K562 (cell line): ENCODE results near the gene NDFIP1.

Experiments
- CBX2 ChIP-seq: fragments of 200-600 bp; sonication (generic); IDR thresholded peaks from one replicate; pipeline ENCODE4 v1.6.1; 2012; ENCODE audit warnings: mild to moderate bottlenecking, low read length, inconsistent platforms; ENCODE audit not compliant: insufficient read depth, poor library complexity, severe bottlenecking
- RAD21 ChIP-seq, 2 experiments: fragments of 250-450 bp in 1 of 2; fragments of 450-650 bp in 1 of 2; sonication (Bioruptor Pico) in 1 of 2; formaldehyde crosslinking in 1 of 2; IDR thresholded peaks in 1 of 2; conservative IDR thresholded peaks in 1 of 2; 2 replicates each; pipeline versions ENCODE4 v1.4.0 to v1.8.0; 2020 to 2022; ENCODE audit warnings: mild to moderate bottlenecking in 2 of 2, moderate library complexity in 1 of 2
- RERE ChIP-seq: sonication (generic); formaldehyde crosslinking; IDR thresholded peaks from 2 replicates; pipeline ENCODE4 v1.8.0; 2023; ENCODE audit warnings: missing genetic modification reagents, mild to moderate bottlenecking, borderline replicate concordance
- TF ChIP-seq, protein P1 (sequence below), 3 experiments: IDR thresholded peaks in 2 of 3; conservative IDR thresholded peaks in 1 of 3; 2 replicates each; pipeline ENCODE4 v1.5.1; 2011 to 2012; ENCODE audit warnings: low read length in 3 of 3, mild to moderate bottlenecking in 3 of 3, control low read depth in 2 of 3, improper control_type of control experiment in 1 of 3, inconsistent platforms in 1 of 3, low read depth in 1 of 3, mixed read lengths in 1 of 3, moderate library complexity in 1 of 3; ENCODE audit not compliant: insufficient read depth in 2 of 3

- TF ChIP-seq RAD21 (CRISPR knock-in tag; conservative IDR thresholded peaks at IDR 0.05 in 1 of 2, IDR thresholded peaks at IDR 0.05 in 1 of 2) (no peak), CBX2 (no peak), RERE (CRISPR knock-in tag) (no peak)
- TF ChIP-seq, protein P1, sequence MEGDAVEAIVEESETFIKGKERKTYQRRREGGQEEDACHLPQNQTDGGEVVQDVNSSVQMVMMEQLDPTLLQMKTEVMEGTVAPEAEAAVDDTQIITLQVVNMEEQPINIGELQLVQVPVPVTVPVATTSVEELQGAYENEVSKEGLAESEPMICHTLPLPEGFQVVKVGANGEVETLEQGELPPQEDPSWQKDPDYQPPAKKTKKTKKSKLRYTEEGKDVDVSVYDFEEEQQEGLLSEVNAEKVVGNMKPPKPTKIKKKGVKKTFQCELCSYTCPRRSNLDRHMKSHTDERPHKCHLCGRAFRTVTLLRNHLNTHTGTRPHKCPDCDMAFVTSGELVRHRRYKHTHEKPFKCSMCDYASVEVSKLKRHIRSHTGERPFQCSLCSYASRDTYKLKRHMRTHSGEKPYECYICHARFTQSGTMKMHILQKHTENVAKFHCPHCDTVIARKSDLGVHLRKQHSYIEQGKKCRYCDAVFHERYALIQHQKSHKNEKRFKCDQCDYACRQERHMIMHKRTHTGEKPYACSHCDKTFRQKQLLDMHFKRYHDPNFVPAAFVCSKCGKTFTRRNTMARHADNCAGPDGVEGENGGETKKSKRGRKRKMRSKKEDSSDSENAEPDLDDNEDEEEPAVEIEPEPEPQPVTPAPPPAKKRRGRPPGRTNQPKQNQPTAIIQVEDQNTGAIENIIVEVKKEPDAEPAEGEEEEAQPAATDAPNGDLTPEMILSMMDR (IDR thresholded peaks at IDR 0.05 in 2 of 3, conservative IDR thresholded peaks at IDR 0.05 in 1 of 3; ENCODE audit: insufficient read depth in 2 of 3, low read depth in 1 of 3, low read length in 3 of 3): no peak
Observed at GRCh38 chr5:142189813-142190212, 81.2 kb downstream of the NDFIP1 start.
